Spinal cord (tissue), 10 donors: Measurements from ENCODE around the gene MRPL14. TPM values are rescaled to one million over a fixed set of nuclear protein-coding genes. Genes with fewer than 3 reads are reported as not detected.
"Not testable (repeated sequence)": the region's sequence is repeated elsewhere in the genome, so short reads cannot be mapped to it uniquely, and the experiment has no call there.

Experiments
- DNase-seq, 6 donors: peaks; one replicate each; pipeline versions ENCODE4 v3.0.0 to v3.0.0-alpha.2; 2013 to 2015; ENCODE audit warnings: low spot score in 6 of 6, low read depth in 4 of 6
- H3K27ac ChIP-seq: one replicate; pipeline ENCODE4 v1.5.1; 2013; ENCODE audit warnings: low read depth, low read length, control low read depth
- H3K27me3 ChIP-seq: one replicate; pipeline ENCODE4 v1.6.1; 2013; ENCODE audit warnings: low read length; ENCODE audit not compliant: control insufficient read depth, insufficient read depth
- H3K36me3 ChIP-seq: one replicate; pipeline ENCODE4 v1.6.1; 2013; ENCODE audit warnings: low read length; ENCODE audit not compliant: control insufficient read depth, insufficient read depth
- H3K4me1 ChIP-seq: one replicate; pipeline ENCODE4 v1.6.1; 2013; ENCODE audit warnings: low read length; ENCODE audit not compliant: control insufficient read depth, insufficient read depth
- H3K4me3 ChIP-seq: one replicate; pipeline ENCODE4 v1.5.1; 2013; ENCODE audit warnings: low read depth, low read length, control low read depth
- H3K9me3 ChIP-seq: one replicate; pipeline ENCODE4 v1.6.1; 2013; ENCODE audit warnings: low read length; ENCODE audit not compliant: control insufficient read depth, insufficient read depth
- WGBS: methylation state at CpG from one replicate; pipeline ENCODE4 v1.1.5; 2013; ENCODE audit warnings: missing lambda C conversion rate; ENCODE audit not compliant: insufficient coverage; 5-methylcytosine and 5-hydroxymethylcytosine counted together
- polyA plus RNA-seq, 2 donors: library from polyadenylated mRNA; unstranded; fragments of 120-200 nt; gene quantifications; one replicate each; pipeline ENCODE4 v1.2.1, GENCODE V29; 2013; ENCODE audit not compliant: insufficient read length in 2 of 2
- total RNA-seq, 2 donors: library from RNA; depleted of rRNA in 1 of 2; stranded (reverse); fragments of 120-200 nt in 1 of 2; fragments of >200 nt in 1 of 2; gene quantifications; one replicate each; pipeline versions ENCODE4 v1.2.3 to v1.2.4, GENCODE V29; 2013 to 2014
- donor health status: healthy.

The MRPL14 gene
- total and polyA plus RNA-seq, 4 donors = 32.1 to 53.1 (median 36.4) TPM

DNA sequence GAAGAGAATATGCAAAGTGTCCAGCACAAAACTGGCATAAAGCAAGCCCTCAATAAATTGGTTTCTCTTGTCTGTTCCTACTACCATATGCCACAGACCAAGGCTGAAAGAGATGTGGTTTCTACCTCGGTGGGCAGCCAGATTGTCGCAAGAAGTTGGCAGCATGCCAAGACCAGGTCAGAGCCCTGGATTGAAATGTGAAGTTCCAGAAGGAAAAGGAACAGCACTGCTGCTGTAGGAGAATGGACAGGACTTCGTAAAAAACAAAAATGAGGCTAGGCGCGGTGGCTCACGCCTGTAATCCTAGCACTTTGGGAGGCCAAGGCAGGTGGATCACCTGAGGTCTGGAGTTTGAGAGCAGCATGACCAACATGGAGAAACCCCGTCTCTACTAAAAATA is 22.1 kb downstream of the MRPL14 start:
- peak in 2 of 6 donors; percentile 43 to 51 for DNase-seq
- Histone ChIP-seq H3K9me3 (no peaks in the 10 kb centered on the region), H3K36me3 (peaks cover 61% of the 10 kb centered on the region), H3K4me1 (peaks cover 4% of the 10 kb centered on the region), H3K4me3 (no peak overlapping the region), H3K27ac (peak overlapping the region; percentile 52), H3K27me3 (no peaks in the 10 kb centered on the region)
- WGBS = 67% methylated on average over 5 of the region's 7 CpGs

DNA sequence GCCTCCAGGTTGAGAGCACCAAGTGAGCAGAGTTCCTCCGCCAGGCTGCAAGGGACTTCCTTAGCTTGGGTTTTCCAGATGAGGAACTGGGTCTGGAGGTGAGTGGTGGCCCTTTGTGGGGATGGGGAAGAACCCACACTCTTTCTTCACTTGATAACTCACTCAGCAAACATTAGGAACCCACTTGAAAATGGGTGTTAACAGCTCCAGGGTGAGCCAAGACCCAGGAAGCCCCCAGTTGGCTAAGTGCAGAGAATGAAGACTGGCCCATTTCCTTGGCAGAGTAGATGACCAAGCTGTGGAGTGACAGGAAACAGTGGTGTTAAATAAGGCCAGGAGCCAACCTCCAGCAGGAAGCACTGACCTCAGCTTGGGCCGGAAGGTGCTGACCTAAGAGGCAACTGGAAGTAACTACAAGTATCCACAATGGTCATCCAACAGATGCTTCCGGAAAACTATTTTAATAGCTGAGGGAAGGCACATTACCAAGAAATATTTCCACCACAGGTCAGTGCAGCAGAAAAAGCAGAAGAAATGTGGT is 22.7 kb downstream of the MRPL14 start:
- Histone ChIP-seq H3K27ac (peak overlapping the region; percentile 52), H3K4me3 (no peak overlapping the region), H3K4me1 (peaks cover 4% of the 10 kb centered on the region), H3K27me3 (no peaks in the 10 kb centered on the region), H3K36me3 (peaks cover 58% of the 10 kb centered on the region), H3K9me3 (no peaks in the 10 kb centered on the region)
- DNase-seq = peak in 1 of 6 donors; percentile 38
- 100% methylated on average over 1 of the region's 3 CpGs for WGBS

DNA sequence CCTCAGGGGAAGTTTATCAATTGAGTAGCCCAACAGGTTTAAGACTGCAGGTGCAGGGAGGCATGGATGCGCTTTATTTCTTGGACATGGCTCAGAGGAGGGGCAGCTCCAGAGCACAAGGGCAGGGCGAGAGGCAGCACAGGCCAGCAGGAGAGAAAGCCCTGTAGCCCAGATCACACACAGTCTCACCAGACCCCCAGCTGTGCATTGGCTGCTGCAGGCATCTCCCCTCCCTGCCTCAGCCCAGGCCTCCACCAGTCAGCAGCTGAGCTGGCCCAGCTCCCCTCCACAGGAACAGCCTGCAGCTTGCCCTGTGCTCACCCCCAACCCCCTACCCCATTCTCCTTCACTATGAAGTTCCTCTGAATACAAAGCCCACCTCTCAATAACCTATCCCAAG is 24.7 kb downstream of the MRPL14 start:
- H3K27me3 ChIP-seq = no peaks in the 10 kb centered on the region
- peaks cover 4% of the 10 kb centered on the region for H3K4me1 ChIP-seq
- H3K9me3 ChIP-seq = no peaks in the 10 kb centered on the region
- 77% methylated on average over 2 of the region's 2 CpGs for WGBS
- H3K27ac ChIP-seq = no peak overlapping the region
- H3K4me3 ChIP-seq = no peak overlapping the region
- no peak for DNase-seq
- H3K36me3 ChIP-seq = peaks cover 49% of the 10 kb centered on the region

DNA sequence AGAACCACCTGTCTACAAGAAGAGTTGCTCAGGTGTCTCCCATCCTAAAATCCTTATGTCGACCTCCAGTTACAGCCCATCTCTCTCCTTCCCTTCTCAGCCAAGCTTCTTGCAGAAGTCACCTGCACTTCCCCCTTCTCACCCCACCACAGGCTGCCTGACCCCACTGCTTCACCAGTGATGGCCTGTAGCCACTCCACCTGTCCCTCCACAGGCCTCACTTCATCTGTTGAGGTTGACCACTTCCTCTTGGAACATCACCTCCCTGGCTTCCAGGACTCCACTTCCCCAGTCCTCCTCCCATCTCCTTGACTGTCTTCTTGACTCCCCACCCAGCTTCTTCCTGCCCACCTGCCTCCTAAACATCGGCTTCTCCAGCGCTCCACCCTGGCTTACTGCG is 25.4 kb downstream of the MRPL14 start:
- WGBS = 94% methylated on average over 4 of the region's 4 CpGs
- H3K27ac ChIP-seq = no peak overlapping the region
- H3K4me3 ChIP-seq = no peak overlapping the region
- H3K27me3 ChIP-seq = no peaks in the 10 kb centered on the region
- H3K36me3 ChIP-seq = peaks cover 44% of the 10 kb centered on the region
- H3K4me1 ChIP-seq = peaks cover 7% of the 10 kb centered on the region
- DNase-seq = no peak
- no peaks in the 10 kb centered on the region for H3K9me3 ChIP-seq

GRCh38 chr6:44100088-44100550 is 27.1 kb downstream of the MRPL14 start:
- H3K4me3 ChIP-seq = no peak overlapping the region
- H3K9me3 ChIP-seq = no peaks in the 10 kb centered on the region
- no CpG with 5 or more reads among the region's 1 CpG for WGBS
- peaks cover 35% of the 10 kb centered on the region for H3K36me3 ChIP-seq
- DNase-seq = peak in 1 of 6 donors; percentile 32
- no peaks in the 10 kb centered on the region for H3K27me3 ChIP-seq
- H3K4me1 ChIP-seq = peaks cover 7% of the 10 kb centered on the region
- no peak overlapping the region for H3K27ac ChIP-seq

DNA sequence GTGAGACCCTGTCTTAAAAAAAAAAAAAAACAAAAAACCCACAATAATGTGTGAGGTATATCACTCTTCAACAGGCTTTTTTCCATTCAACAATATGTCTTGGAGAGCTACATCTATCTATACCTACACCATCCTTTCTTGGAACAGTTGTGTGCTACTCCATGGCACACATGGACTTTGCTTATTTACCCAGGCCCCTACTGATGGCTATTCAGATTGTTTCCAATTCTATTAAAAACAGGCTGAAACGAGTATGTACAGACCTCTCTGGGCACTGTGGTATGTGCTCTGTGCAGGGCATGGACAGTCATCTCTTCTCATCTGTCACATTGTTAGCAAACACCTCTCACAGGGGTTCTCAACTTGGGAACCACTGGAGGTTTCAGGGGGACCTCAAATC is 28.1 kb downstream of the MRPL14 start:
- DNase-seq = no peak
- H3K27ac ChIP-seq = no peak overlapping the region
- peaks cover 39% of the 10 kb centered on the region for H3K36me3 ChIP-seq
- no peaks in the 10 kb centered on the region for H3K9me3 ChIP-seq
- no peaks in the 10 kb centered on the region for H3K27me3 ChIP-seq
- no CpG with 5 or more reads among the region's 1 CpG for WGBS
- H3K4me1 ChIP-seq = peaks cover 7% of the 10 kb centered on the region
- H3K4me3 ChIP-seq = no peak overlapping the region

DNA sequence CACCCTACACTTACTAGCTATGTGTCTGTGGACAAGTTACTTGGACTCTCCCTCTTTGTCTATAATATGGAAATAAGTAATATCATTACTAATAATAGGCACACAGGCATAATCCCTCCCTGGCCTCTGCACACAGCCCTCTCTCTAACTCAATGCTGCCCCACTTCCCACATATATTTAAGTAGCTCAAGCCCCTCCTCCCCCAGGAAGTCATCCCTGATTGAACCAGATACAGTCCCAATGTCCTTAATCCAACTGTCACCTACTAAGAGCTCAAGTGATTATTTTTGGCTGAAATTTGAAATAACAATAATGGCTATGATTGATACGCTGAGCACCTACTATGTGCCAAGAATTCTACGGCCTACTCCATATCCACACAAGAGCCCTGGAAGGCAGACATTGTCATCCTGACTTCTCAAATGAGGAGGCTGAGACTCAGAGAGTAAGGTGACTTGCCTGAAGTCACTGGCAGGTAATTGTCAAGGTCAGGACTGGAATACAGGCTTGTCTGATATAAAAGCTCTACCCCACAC is 29.4 kb downstream of the MRPL14 start:
- Histone ChIP-seq H3K27me3 (no peaks in the 10 kb centered on the region), H3K4me1 (peaks cover 3% of the 10 kb centered on the region), H3K4me3 (no peak overlapping the region), H3K36me3 (peaks cover 26% of the 10 kb centered on the region), H3K27ac (no peak overlapping the region), H3K9me3 (no peaks in the 10 kb centered on the region)
- WGBS = no CpG with 5 or more reads among the region's 2 CpGs
- no peak for DNase-seq

GRCh38 chr6:44096612-44097011 is 30.6 kb downstream of the MRPL14 start:
- Histone ChIP-seq H3K4me3 (no peak overlapping the region), H3K9me3 (no peaks in the 10 kb centered on the region), H3K27me3 (no peaks in the 10 kb centered on the region), H3K36me3 (peaks cover 22% of the 10 kb centered on the region), H3K4me1 (peaks cover 3% of the 10 kb centered on the region), H3K27ac (no peak overlapping the region)
- WGBS = 51% methylated on average over 3 of the region's 3 CpGs
- DNase-seq = peak in 3 of 6 donors; percentile 68 to 92 (median 87)

- not testable (repeated sequence) for H3K4me3 ChIP-seq
- peaks cover 18% of the 10 kb centered on the region for H3K36me3 ChIP-seq
Measured at GRCh38 chr6:44095243-44095623, 32.0 kb downstream of the MRPL14 start.

More at GRCh38 chr6:44095243-44095623, 32.0 kb downstream of the MRPL14 start:
- H3K4me1 ChIP-seq, H3K27ac ChIP-seq, H3K9me3 ChIP-seq, H3K27me3 ChIP-seq, DNase-seq: not testable (repeated sequence)
- 93% methylated on average over 5 of the region's 6 CpGs for WGBS
